ENCODE results near the gene PPP1R37. TPM values are rescaled to one million over a fixed set of nuclear protein-coding genes. Genes with fewer than 3 reads are reported as not detected.

The PPP1R37 gene
- total and polyA plus RNA-seq, 2 of the 13 experiments (the other 11 are each of a cell fraction or from before 2014, with no cell fraction given), result 9.0 to 14.3 TPM

- TF ChIP-seq ZBED4 (CRISPR knock-in tag; IDR thresholded peaks at IDR 0.05; ENCODE audit: borderline replicate concordance), result peak; percentile 38
- peak; percentile 31; the same call in 1 of the 2 replicates for TF ChIP-seq THAP11 (CRISPR knock-in tag; IDR thresholded peaks at IDR 0.05)
- peak; percentile 32; the same call in 1 of the 2 replicates for TF ChIP-seq TFE3 (CRISPR knock-in tag; IDR thresholded peaks at IDR 0.05)
- TF ChIP-seq FOSL1 (CRISPR knock-in tag; IDR thresholded peaks at IDR 0.05; ENCODE audit: borderline replicate concordance), result peak; percentile 92
- peak; percentile 25; the same call in 1 of the 2 replicates for TF ChIP-seq GABPB1 (CRISPR knock-in tag; IDR thresholded peaks at IDR 0.05)
- peak; percentile 27; the same call in 1 of the 2 replicates for TF ChIP-seq TFAP4 (IDR thresholded peaks at IDR 0.05; ENCODE audit: borderline replicate concordance, low read depth)
- peak; percentile 82; the same call in 1 of the 3 replicates for TF ChIP-seq MXI1 (IDR thresholded peaks at IDR 0.05; ENCODE audit: borderline replicate concordance, low read depth, low read length)
- 0 out of 2 replicates have a peak, but pooled peaks have one; percentile 66 for TF ChIP-seq ZNF556 (CRISPR knock-in tag; IDR thresholded peaks at IDR 0.05; ENCODE audit: borderline replicate concordance)
- no peak for TF ChIP-seq ZSCAN12 (CRISPR knock-in tag; IDR thresholded peaks at IDR 0.05)
- TF ChIP-seq TMF1 (CRISPR knock-in tag; IDR thresholded peaks at IDR 0.05; ENCODE audit: low read depth), result no peak
- peak; percentile 40; the same call in 1 of the 2 replicates for TF ChIP-seq MLX (CRISPR knock-in tag; IDR thresholded peaks at IDR 0.05)
- peak; percentile 47; the same call in 1 of the 2 replicates for TF ChIP-seq HOXA3 (CRISPR knock-in tag; IDR thresholded peaks at IDR 0.05)
- TF ChIP-seq ZNF839 (CRISPR knock-in tag; IDR thresholded peaks at IDR 0.05; ENCODE audit: borderline replicate concordance), result 0 out of 2 replicates have a peak, but pooled peaks have one; percentile 26
- TF ChIP-seq ZNF3 (CRISPR knock-in tag; IDR thresholded peaks at IDR 0.05), result peak; percentile 76; the same call in 1 of the 2 replicates
- no peak for TF ChIP-seq NONO (IDR thresholded peaks at IDR 0.05)
- peak; percentile 56 for TF ChIP-seq NONO (CRISPR knock-in tag; conservative IDR thresholded peaks at IDR 0.05)
- no peak for TF ChIP-seq SCMH1 (CRISPR knock-in tag; IDR thresholded peaks at IDR 0.05; ENCODE audit: borderline replicate concordance)
- TF ChIP-seq MAFF (IDR thresholded peaks at IDR 0.05; ENCODE audit: low read depth, low read length), result peak; percentile 35; the same call in 1 of the 2 replicates
- TF ChIP-seq KDM1A (CRISPR knock-in tag; IDR thresholded peaks at IDR 0.05), result no peak
- peak; percentile 38; the same call in 1 of the 2 replicates for TF ChIP-seq ZNF567 (CRISPR knock-in tag; IDR thresholded peaks at IDR 0.05; ENCODE audit: borderline replicate concordance)
- TF ChIP-seq ZMYM3 (CRISPR knock-in tag; IDR thresholded peaks at IDR 0.05), result peak; percentile 44
- no peak for TF ChIP-seq ZSCAN29 (CRISPR knock-in tag; conservative IDR thresholded peaks at IDR 0.05)
- no peak for TF ChIP-seq ZNF260 (CRISPR knock-in tag; IDR thresholded peaks at IDR 0.05; ENCODE audit: borderline replicate concordance, low read depth)
- TF ChIP-seq KMT2A (CRISPR knock-in tag; IDR thresholded peaks at IDR 0.05), result no peak
Measured at GRCh38 chr19:45154064-45154827, 61.3 kb downstream of the PPP1R37 start (continued).

Measured in HepG2 (cell line).